HCT116 (cell line): ENCODE measurements around the gene ADAD2. TPM values are rescaled to one million over a fixed set of nuclear protein-coding genes. Genes with fewer than 3 reads are reported as not detected.

ENCODE experiments used
- ATAC-seq: fragments of 200-7000 bp; cut with Tn5 transposase; 2 replicates; pipeline ENCODE4 v1.9.1; 2020; ENCODE audit warnings: mild to moderate bottlenecking, moderate library complexity
- BruUV-seq: library from RNA; stranded (reverse); fragments of 400-500 nt; replicated peaks from 2 replicates; lab custom pipeline; 2021; lab: Mats Ljungman, UMichigan
- CTCF ChIA-PET: fragments of 300-600 bp; sonication (Branson Sonifier 250); formaldehyde crosslinking; loops from one replicate; lab custom pipeline; 2021; ENCODE audit warnings: antibody characterized with exemption; lab: Charles Lee
- POLR2A ChIA-PET: fragments of 300-600, 350-600 bp; sonication (Branson Sonifier 250); formaldehyde crosslinking; loops from one replicate; lab custom pipeline; 2021; ENCODE audit warnings: antibody characterized with exemption; lab: Charles Lee
- RAD21 ChIA-PET, 2 experiments: fragments of 300-600 bp; sonication (Branson Sonifier 250); formaldehyde crosslinking; loops; one replicate each; lab custom pipeline; 2023; ENCODE audit warnings: low total read pairs in 2 of 2; ENCODE audit not compliant: uncharacterized antibody in 2 of 2, unreplicated experiment in 2 of 2, low non-redundant PET in 1 of 2; lab: Charles Lee
- DNase-seq: peaks from one replicate; pipeline ENCODE4 v3.0.0-alpha.2; 2010; ENCODE audit warnings: low read depth, low spot score
- H2AFZ ChIP-seq: fragments of 200-600 bp; shearing (Covaris generic), sonication (generic); 2 replicates; pipeline ENCODE4 v1.6.1; 2017; ENCODE audit warnings: low read depth, mixed run types, mixed read lengths, antibody characterized with exemption, low read length; ENCODE audit not compliant: poor library complexity, severe bottlenecking
- H3K27ac ChIP-seq: 2 replicates; pipeline ENCODE4 v1.5.1; 2012; ENCODE audit warnings: low read depth, low read length
- H3K27me3 ChIP-seq: fragments of 200-600 bp; sonication (generic); 2 replicates; pipeline ENCODE4 v1.6.1; 2016; ENCODE audit warnings: mixed run types, low read length, mixed read lengths; ENCODE audit not compliant: insufficient read depth
- H3K36me3 ChIP-seq, 2 experiments: fragments of 200-500 bp in 1 of 2; fragments of 200-600 bp in 1 of 2; sonication (Bioruptor generic) in 1 of 2; sonication (generic) in 1 of 2; 2 replicates each; pipeline versions ENCODE4 v1.5.1 to v1.6.1; 2014 to 2016; ENCODE audit warnings: low read length in 2 of 2, inconsistent platforms in 1 of 2, mixed read lengths in 1 of 2, mixed run types in 1 of 2; ENCODE audit not compliant: insufficient read depth in 2 of 2, control insufficient read depth in 1 of 2
- H3K4me1 ChIP-seq, 2 experiments: fragments of 200-600 bp in 1 of 2; sonication (generic) in 1 of 2; 2 replicates each; pipeline versions ENCODE4 v1.5.1 to v1.6.1; 2012 to 2017; ENCODE audit warnings: low read length in 2 of 2, inconsistent platforms in 1 of 2, mild to moderate bottlenecking in 1 of 2, mixed read lengths in 1 of 2, mixed run types in 1 of 2, moderate library complexity in 1 of 2; ENCODE audit not compliant: insufficient read depth in 2 of 2, control insufficient read depth in 1 of 2
- H3K4me2 ChIP-seq: fragments of 200-600 bp; sonication (generic); 2 replicates; pipeline ENCODE4 v1.6.1; 2017; ENCODE audit warnings: mixed run types, low read length, mixed read lengths
- H3K4me3 ChIP-seq, 2 experiments: fragments of 200-600 bp in 1 of 2; sonication (generic) in 1 of 2; replicated peaks in 1 of 2; 2 replicates each; pipeline ENCODE4 v1.5.1; 2011 to 2016; ENCODE audit warnings: low read length in 2 of 2, control low read depth in 1 of 2, low read depth in 1 of 2, mild to moderate bottlenecking in 1 of 2, mixed read lengths in 1 of 2, mixed run types in 1 of 2
- H3K79me2 ChIP-seq: fragments of 200-600 bp; sonication (generic); 2 replicates; pipeline ENCODE4 v1.6.1; 2017; ENCODE audit warnings: mild to moderate bottlenecking, mixed run types, low read length, moderate library complexity, mixed read lengths; ENCODE audit not compliant: insufficient read depth
- H3K9ac ChIP-seq: fragments of 200-600 bp; sonication (generic); 2 replicates; pipeline ENCODE4 v1.6.1; 2016; ENCODE audit warnings: low read length, mixed read lengths
- H3K9me2 ChIP-seq: fragments of 200-600 bp; sonication (generic), shearing (Covaris generic); 2 replicates; pipeline ENCODE4 v1.6.1; 2017; ENCODE audit warnings: mixed run types, mild to moderate bottlenecking, moderate library complexity; ENCODE audit not compliant: insufficient read depth
- H3K9me3 ChIP-seq, 2 experiments: fragments of 200-500 bp in 1 of 2; fragments of 200-600 bp in 1 of 2; sonication (Bioruptor generic) in 1 of 2; sonication (generic) in 1 of 2; 2 replicates each; pipeline ENCODE4 v1.6.1; 2014 to 2017; ENCODE audit warnings: low read length in 2 of 2, mixed read lengths in 2 of 2, inconsistent platforms in 1 of 2, low read depth in 1 of 2, mild to moderate bottlenecking in 1 of 2, mixed run types in 1 of 2, moderate library complexity in 1 of 2; ENCODE audit not compliant: control insufficient read depth in 1 of 2, insufficient read depth in 1 of 2
- H4K20me1 ChIP-seq: fragments of 200-600 bp; sonication (generic), shearing (Covaris generic); 2 replicates; pipeline ENCODE4 v1.6.1; 2017; ENCODE audit warnings: mixed run types, mild to moderate bottlenecking, moderate library complexity; ENCODE audit not compliant: insufficient read depth
- CEBPB ChIP-seq: IDR thresholded peaks from 2 replicates; pipeline ENCODE4 v1.6.1; 2012; ENCODE audit warnings: low read depth
- EGR1 ChIP-seq: IDR thresholded peaks from 2 replicates; pipeline ENCODE4 v1.6.1; 2012; ENCODE audit warnings: low read depth
- ELF1 ChIP-seq: IDR thresholded peaks from 2 replicates; pipeline ENCODE4 v1.6.1; 2012; ENCODE audit warnings: low read depth, borderline replicate concordance
- MAX ChIP-seq: IDR thresholded peaks from 2 replicates; pipeline ENCODE4 v1.6.1; 2012
- POLR2A ChIP-seq: IDR thresholded peaks from 2 replicates; pipeline ENCODE4 v1.7.0; 2011; ENCODE audit warnings: borderline replicate concordance; ENCODE audit not compliant: insufficient read depth, insufficient read length; ENCODE audit errors: extremely low read depth
- POLR2AphosphoS5 ChIP-seq: IDR thresholded peaks from 2 replicates; pipeline ENCODE4 v1.6.1; 2011; ENCODE audit warnings: mild to moderate bottlenecking, low read depth, low read length, moderate library complexity
- SIN3A ChIP-seq: IDR thresholded peaks from 2 replicates; pipeline ENCODE4 v1.6.1; 2012; ENCODE audit warnings: low read depth
- SP1 ChIP-seq: IDR thresholded peaks from 2 replicates; pipeline ENCODE4 v1.6.1; 2012; ENCODE audit warnings: low read depth
- ZNF274 ChIP-seq: fragments of 200-500 bp; sonication (Bioruptor generic); IDR thresholded peaks from 2 replicates; pipeline ENCODE4 v1.6.1; 2014; ENCODE audit warnings: mild to moderate bottlenecking, low read depth, low read length, inconsistent platforms
- intact Hi-C: fragments of 100-400 bp; cut with micrococcal nuclease; formaldehyde crosslinking; loops from 2 replicates; pipeline ENCODE4 v1.10.0; 2022
- total RNA-seq: library from RNA; stranded (reverse); gene quantifications from one replicate; pipeline ENCODE4 v1.2.1, GENCODE V29; 2021; ENCODE audit not compliant: unreplicated experiment

The ADAD2 gene
- total RNA-seq, 1 experiment from 2014 or later, result not detected

GRCh38 chr16:84232969-84233368 lies 42.0 kb downstream of the ADAD2 start:
- Histone ChIP-seq H3K9me2 (no peaks in the 10 kb centered on the region), H2AFZ (no peak overlapping the region), H3K9me3 (no peaks in the 10 kb centered on the region), H3K4me1 (peaks cover 12 to 20% of the 10 kb centered on the region in 2 experiments), H3K4me2 (no peak overlapping the region), H3K79me2 (no peaks in the 10 kb centered on the region), H3K27ac (no peak overlapping the region), H3K36me3 (no peaks in the 10 kb centered on the region), H3K27me3 (peaks cover 20% of the 10 kb centered on the region; the same call in 1 of the 2 replicates), H3K4me3 (no peak overlapping the region), H3K9ac (no peak overlapping the region), H4K20me1 (no peaks in the 10 kb centered on the region)
- no TSS peak for BruUV-seq
- intact Hi-C loops, result no loop called here
- POLR2A ChIA-PET, result no interaction called here
- DNase-seq (no peak), ATAC-seq (no peak)
- RAD21 ChIA-PET, result no interaction called here
- CTCF ChIA-PET, result no interaction called here
- TF ChIP-seq CEBPB, result no peak
- TF ChIP-seq SIN3A, result no peak

- H3K9ac ChIP-seq, result no peak overlapping the region
- TF ChIP-seq SP1 (no peak), POLR2AphosphoS5 (no peak), ELF1 (no peak), POLR2A (no peak), ZNF274 (no peak), MAX (no peak), EGR1 (no peak), CEBPB (no peak)
- TF ChIP-seq, all 23 proteins: peak for 0
- Histone ChIP-seq H3K36me3 (no peaks in the 10 kb centered on the region), H3K9me3 (no peaks in the 10 kb centered on the region), H3K4me3 (no peak overlapping the region), H3K27me3 (peaks cover 24% of the 10 kb centered on the region; the same call in 1 of the 2 replicates), H3K27ac (no peak overlapping the region), H4K20me1 (no peaks in the 10 kb centered on the region), H3K9me2 (no peaks in the 10 kb centered on the region), H3K4me2 (no peak overlapping the region), H3K4me1 (peaks cover 9 to 12% of the 10 kb centered on the region in 2 experiments), H2AFZ (no peak overlapping the region), H3K79me2 (no peaks in the 10 kb centered on the region)
- ATAC-seq, result no peak
- POLR2A ChIA-PET, result no interaction called here
- BruUV-seq, result no TSS peak
- DNase-seq, result no peak
- CTCF ChIA-PET, result no interaction called here
- intact Hi-C loops, result no loop called here
- RAD21 ChIA-PET, result no interaction called here
Observed at GRCh38 chr16:84233748-84234147, 42.8 kb downstream of the ADAD2 start.
